Measurements from ENCODE around the gene PARP1. TPM values are rescaled to one million over a fixed set of nuclear protein-coding genes. Genes with fewer than 3 reads are reported as not detected.
A peak's percentile ranks its signal among the peaks of the same experiment; 100 is the strongest.

Gene PARP1
- total RNA-seq, 1 experiment from 2014 or later = 213 TPM

DNA sequence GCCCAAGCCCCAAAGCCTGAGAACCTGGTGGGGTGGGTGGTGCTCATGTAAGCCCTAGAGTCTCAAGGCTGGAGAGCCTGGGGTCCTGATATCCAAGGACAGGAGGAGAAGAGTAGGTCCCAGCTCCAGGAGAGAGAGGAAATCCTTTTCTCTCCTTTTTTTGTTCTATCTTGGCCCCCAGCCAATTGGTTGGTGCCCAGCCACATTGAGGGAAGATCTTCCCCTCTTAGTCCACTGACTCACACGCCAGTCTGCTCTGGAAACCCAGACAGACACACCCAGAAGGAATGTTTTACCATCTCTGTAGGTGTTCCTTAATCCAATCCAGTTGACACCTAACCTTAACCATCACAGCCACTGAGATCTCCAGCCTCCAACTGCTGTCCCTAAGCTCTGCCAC is 82.7 kb downstream of the PARP1 start:
- TF ChIP-seq EZH2 (IDR thresholded peaks at IDR 0.05) = no peak
- TF ChIP-seq POLR2A (IDR thresholded peaks at IDR 0.05; ENCODE audit: borderline replicate concordance, extremely low read depth, insufficient read depth, insufficient read length) = no peak
- POLR2A ChIA-PET = no interaction called here
- peak; percentile 36 for ATAC-seq

DNA sequence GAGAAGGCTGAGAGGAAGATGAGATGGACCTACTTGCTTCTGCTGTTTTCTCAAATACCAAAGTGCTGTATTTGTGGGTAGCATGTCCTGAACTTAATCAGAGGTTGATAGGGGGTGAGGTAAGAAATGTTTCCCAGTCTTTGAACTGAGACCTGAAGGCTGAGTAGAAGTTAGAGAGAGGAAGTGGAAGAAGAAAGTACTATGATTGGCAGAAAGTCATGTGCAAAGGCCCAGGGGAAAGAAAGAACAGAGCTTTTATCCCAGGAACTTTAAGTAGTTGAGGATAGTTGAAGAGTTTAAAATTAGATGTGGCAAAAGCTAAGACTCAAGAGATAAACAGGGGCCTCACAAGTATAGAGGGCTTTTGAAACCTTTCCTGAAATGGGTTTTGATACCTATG is 83.4 kb downstream of the PARP1 start:
- no peak overlapping the region for H3K27ac ChIP-seq (ENCODE audit: low read depth, low read length)
- TF ChIP-seq ZNF274 (IDR thresholded peaks at IDR 0.05; ENCODE audit: low read depth, low read length) = no peak
- no peak for TF ChIP-seq EZH2 (IDR thresholded peaks at IDR 0.05)
- no peak for TF ChIP-seq RAD21 (IDR thresholded peaks at IDR 0.05; ENCODE audit: low read depth)
- no peak for TF ChIP-seq EZH2phosphoT487 (IDR thresholded peaks at IDR 0.05; ENCODE audit: borderline replicate concordance)
- no peak for TF ChIP-seq POLR2A (IDR thresholded peaks at IDR 0.05; ENCODE audit: borderline replicate concordance, extremely low read depth, insufficient read depth, insufficient read length)
- no peak for TF ChIP-seq CTCF (IDR thresholded peaks at IDR 0.05 in 2 of 3, conservative IDR thresholded peaks at IDR 0.05 in 1 of 3; ENCODE audit: borderline replicate concordance in 1 of 3, insufficient read depth in 1 of 3, low read depth in 2 of 3, low read length in 2 of 3)
- POLR2A ChIA-PET = no interaction called here
- H3K79me2 ChIP-seq (ENCODE audit: insufficient read depth, low read length) = no peaks in the 10 kb centered on the region
- no peak for ATAC-seq
- intact Hi-C loops (cut with micrococcal nuclease) = no loop called here
- RAD21 ChIA-PET (ENCODE audit: low non-redundant PET in 1 of 2, low total read pairs in 2 of 2, uncharacterized antibody in 2 of 2, unreplicated experiment in 2 of 2) = no interaction called here
- H3K9ac ChIP-seq (ENCODE audit: low read length) = no peak overlapping the region
- no peaks in the 10 kb centered on the region for H3K9me2 ChIP-seq (ENCODE audit: insufficient read depth)
- CTCF ChIA-PET = interaction anchor here (1.1 kb wide), 1 partner anchor 130 kb away, joined by 3 read pairs; no protein-coding TSS in a partner anchor
- no TSS peak for BruUV-seq (replicated peaks)
- H4K20me1 ChIP-seq (ENCODE audit: insufficient read depth) = no peaks in the 10 kb centered on the region
- H3K4me3 ChIP-seq (replicated peaks in 1 of 2; ENCODE audit: low read depth in 1 of 2, low read length in 2 of 2) = no peak overlapping the region
- no peak overlapping the region for H2AFZ ChIP-seq (ENCODE audit: low read depth, low read length, poor library complexity, severe bottlenecking)
- H3K9me3 ChIP-seq (ENCODE audit: control insufficient read depth in 1 of 2, insufficient read depth in 1 of 2, low read depth in 1 of 2, low read length in 2 of 2) = no peaks in the 10 kb centered on the region
- H3K36me3 ChIP-seq (ENCODE audit: control insufficient read depth in 1 of 2, insufficient read depth in 2 of 2, low read length in 2 of 2) = no peaks in the 10 kb centered on the region
- DNase-seq (ENCODE audit: low read depth, low spot score) = no peak
- no peaks in the 10 kb centered on the region for H3K27me3 ChIP-seq (ENCODE audit: insufficient read depth, low read length)
- H3K4me2 ChIP-seq (ENCODE audit: low read length) = no peak overlapping the region
- H3K4me1 ChIP-seq (ENCODE audit: control insufficient read depth in 1 of 2, insufficient read depth in 2 of 2, low read length in 2 of 2) = peaks cover 0 to 12% of the 10 kb centered on the region in 2 experiments; a peak in 1 of 4 replicates

More for the DNA sequence above, 82.7 kb downstream of the PARP1 start:
- intact Hi-C loops (cut with micrococcal nuclease) = no loop called here
- Histone ChIP-seq H4K20me1 (ENCODE audit: insufficient read depth) (no peaks in the 10 kb centered on the region), H3K36me3 (ENCODE audit: control insufficient read depth in 1 of 2, insufficient read depth in 2 of 2, low read length in 2 of 2) (no peaks in the 10 kb centered on the region), H3K79me2 (ENCODE audit: insufficient read depth, low read length) (no peaks in the 10 kb centered on the region), H2AFZ (ENCODE audit: low read depth, low read length, poor library complexity, severe bottlenecking) (no peak overlapping the region), H3K27me3 (ENCODE audit: insufficient read depth, low read length) (no peaks in the 10 kb centered on the region), H3K9me2 (ENCODE audit: insufficient read depth) (no peaks in the 10 kb centered on the region), H3K9ac (ENCODE audit: low read length) (no peak overlapping the region), H3K9me3 (ENCODE audit: control insufficient read depth in 1 of 2, insufficient read depth in 1 of 2, low read depth in 1 of 2, low read length in 2 of 2) (no peaks in the 10 kb centered on the region), H3K4me3 (replicated peaks in 1 of 2; ENCODE audit: low read depth in 1 of 2, low read length in 2 of 2) (no peak overlapping the region), H3K4me1 (ENCODE audit: control insufficient read depth in 1 of 2, insufficient read depth in 2 of 2, low read length in 2 of 2) (peaks cover 0 to 12% of the 10 kb centered on the region in 2 experiments; a peak in 1 of 4 replicates), H3K27ac (ENCODE audit: low read depth, low read length) (no peak overlapping the region), H3K4me2 (ENCODE audit: low read length) (no peak overlapping the region)
- RAD21 ChIA-PET (ENCODE audit: low non-redundant PET in 1 of 2, low total read pairs in 2 of 2, uncharacterized antibody in 2 of 2, unreplicated experiment in 2 of 2) = no interaction called here
- no peak for DNase-seq (ENCODE audit: low read depth, low spot score)
- CTCF ChIA-PET = interaction anchor here (1.1 kb wide), 1 partner anchor 131 kb away, joined by 3 read pairs; no protein-coding TSS in a partner anchor
- no TSS peak for BruUV-seq (replicated peaks)

All from HCT116 (cell line).